ENCODE data around the gene SH3BP4.

SH3BP4 gene

GRCh38 chr2:235009081-235009480, 57.3 kb downstream of the SH3BP4 start:
- no peak overlapping the region for H2BK5ac ChIP-seq (ENCODE audit: low read depth, low read length, poor library complexity, severe bottlenecking)
- H3K4me1 ChIP-seq (ENCODE audit: control insufficient read depth, insufficient read depth, low read depth, low read length), result peaks cover 63% of the 10 kb centered on the region
- no peak overlapping the region for H2AFZ ChIP-seq (ENCODE audit: low read depth, low read length)
- H4K8ac ChIP-seq (ENCODE audit: low read length), result no peak overlapping the region
- no peaks in the 10 kb centered on the region for H3K27me3 ChIP-seq (ENCODE audit: control insufficient read depth in 1 of 2, insufficient read depth in 1 of 2, low read length in 2 of 2)
- H3K4ac ChIP-seq (ENCODE audit: low read depth in 1 of 2, low read length in 2 of 2), result no peak overlapping the region
- H3K4me2 ChIP-seq (ENCODE audit: low read length, poor library complexity, severe bottlenecking), result no peak overlapping the region
- H3K79me1 ChIP-seq (replicated peaks; ENCODE audit: low read length, poor library complexity, severe bottlenecking), result no peaks in the 10 kb centered on the region
- H2BK12ac ChIP-seq (ENCODE audit: low read length in 2 of 2), result no peak overlapping the region
- no peak overlapping the region for H3K9ac ChIP-seq (ENCODE audit: low read length)
- H3K4me3 ChIP-seq (ENCODE audit: insufficient read depth in 1 of 2, low read depth in 1 of 2, low read length in 2 of 2), result no peak overlapping the region
- 94% methylated on average over 5 of the region's 6 CpGs for WGBS
- peak overlapping the region; percentile 56 for H3K27ac ChIP-seq (ENCODE audit: low read length, poor library complexity, severe bottlenecking)
- DNase-seq, result no peak
- no peak overlapping the region for H3K23ac ChIP-seq (ENCODE audit: low read length in 2 of 2)
- no peak overlapping the region for H2BK15ac ChIP-seq (ENCODE audit: low read depth, poor library complexity, severe bottlenecking)
- no peak overlapping the region for H3K14ac ChIP-seq (ENCODE audit: low read length in 2 of 2)
- H3K36me3 ChIP-seq (ENCODE audit: control insufficient read depth in 1 of 2, insufficient read depth in 2 of 2, low read depth in 1 of 2, low read length in 2 of 2), result peaks cover 14 to 58% of the 10 kb centered on the region in 2 experiments
- no peak overlapping the region for H4K91ac ChIP-seq (ENCODE audit: low read length)
- no peak overlapping the region for H3K18ac ChIP-seq (ENCODE audit: low read depth in 1 of 2, low read length in 2 of 2)
- no peaks in the 10 kb centered on the region for H3K9me3 ChIP-seq (ENCODE audit: control insufficient read depth, low read length)
- no peak overlapping the region for H2AK5ac ChIP-seq (ENCODE audit: low read length, severe bottlenecking)
- no peak overlapping the region for H2BK120ac ChIP-seq (ENCODE audit: low read depth, low read length)

GRCh38 chr2:235010117-235010714, 58.4 kb downstream of the SH3BP4 start:
- Histone ChIP-seq H2BK15ac (ENCODE audit: low read depth, poor library complexity, severe bottlenecking) (peak overlapping the region; percentile 18), H3K23ac (ENCODE audit: low read length in 2 of 2) (no peak overlapping the region), H3K27me3 (ENCODE audit: control insufficient read depth in 1 of 2, insufficient read depth in 1 of 2, low read length in 2 of 2) (no peaks in the 10 kb centered on the region), H3K4me2 (ENCODE audit: low read length, poor library complexity, severe bottlenecking) (no peak overlapping the region), H3K9me3 (ENCODE audit: control insufficient read depth, low read length) (no peaks in the 10 kb centered on the region), H4K91ac (ENCODE audit: low read length) (no peak overlapping the region), H2BK5ac (ENCODE audit: low read depth, low read length, poor library complexity, severe bottlenecking) (no peak overlapping the region), H3K18ac (ENCODE audit: low read depth in 1 of 2, low read length in 2 of 2) (no peak overlapping the region), H3K9ac (ENCODE audit: low read length) (no peak overlapping the region), H4K8ac (ENCODE audit: low read length) (no peak overlapping the region), H2BK120ac (ENCODE audit: low read depth, low read length) (no peak overlapping the region), H2AFZ (ENCODE audit: low read depth, low read length) (no peak overlapping the region), H3K4ac (ENCODE audit: low read depth in 1 of 2, low read length in 2 of 2) (no peak overlapping the region), H3K14ac (ENCODE audit: low read length in 2 of 2) (no peak overlapping the region), H3K4me1 (ENCODE audit: control insufficient read depth, insufficient read depth, low read depth, low read length) (peaks cover 60% of the 10 kb centered on the region), H3K27ac (ENCODE audit: low read length, poor library complexity, severe bottlenecking) (peak overlapping the region; percentile 12), H3K79me1 (replicated peaks; ENCODE audit: low read length, poor library complexity, severe bottlenecking) (no peaks in the 10 kb centered on the region), H3K4me3 (ENCODE audit: insufficient read depth in 1 of 2, low read depth in 1 of 2, low read length in 2 of 2) (no peak overlapping the region), H2BK12ac (ENCODE audit: low read length in 2 of 2) (no peak overlapping the region), H3K36me3 (ENCODE audit: control insufficient read depth in 1 of 2, insufficient read depth in 2 of 2, low read depth in 1 of 2, low read length in 2 of 2) (peaks cover 15 to 54% of the 10 kb centered on the region in 2 experiments), H2AK5ac (ENCODE audit: low read length, severe bottlenecking) (no peak overlapping the region)
- DNase-seq, result no peak
- WGBS, result 96% methylated on average over 6 of the region's 6 CpGs

- Histone ChIP-seq H3K4me2 (ENCODE audit: low read length, poor library complexity, severe bottlenecking) (no peak overlapping the region), H3K4ac (ENCODE audit: low read depth in 1 of 2, low read length in 2 of 2) (no peak overlapping the region), H2AK5ac (ENCODE audit: low read length, severe bottlenecking) (no peak overlapping the region), H4K8ac (ENCODE audit: low read length) (no peak overlapping the region), H3K27ac (ENCODE audit: low read length, poor library complexity, severe bottlenecking) (no peak overlapping the region), H3K9ac (ENCODE audit: low read length) (no peak overlapping the region), H4K91ac (ENCODE audit: low read length) (no peak overlapping the region), H3K9me3 (ENCODE audit: control insufficient read depth, low read length) (no peaks in the 10 kb centered on the region), H2BK5ac (ENCODE audit: low read depth, low read length, poor library complexity, severe bottlenecking) (no peak overlapping the region), H3K14ac (ENCODE audit: low read length in 2 of 2) (no peak overlapping the region), H2BK15ac (ENCODE audit: low read depth, poor library complexity, severe bottlenecking) (no peak overlapping the region), H2BK120ac (ENCODE audit: low read depth, low read length) (no peak overlapping the region), H3K79me1 (replicated peaks; ENCODE audit: low read length, poor library complexity, severe bottlenecking) (no peaks in the 10 kb centered on the region), H3K4me1 (ENCODE audit: control insufficient read depth, insufficient read depth, low read depth, low read length) (peaks cover 52% of the 10 kb centered on the region), H2AFZ (ENCODE audit: low read depth, low read length) (no peak overlapping the region), H3K18ac (ENCODE audit: low read depth in 1 of 2, low read length in 2 of 2) (no peak overlapping the region), H3K36me3 (ENCODE audit: control insufficient read depth in 1 of 2, insufficient read depth in 2 of 2, low read depth in 1 of 2, low read length in 2 of 2) (peaks cover 22 to 58% of the 10 kb centered on the region in 2 experiments), H2BK12ac (ENCODE audit: low read length in 2 of 2) (no peak overlapping the region), H3K23ac (ENCODE audit: low read length in 2 of 2) (no peak overlapping the region), H3K27me3 (ENCODE audit: control insufficient read depth in 1 of 2, insufficient read depth in 1 of 2, low read length in 2 of 2) (no peaks in the 10 kb centered on the region), H3K4me3 (ENCODE audit: insufficient read depth in 1 of 2, low read depth in 1 of 2, low read length in 2 of 2) (no peak overlapping the region)
- WGBS, result 74% methylated on average over 5 of the region's 5 CpGs
- no peak for DNase-seq
Observed at GRCh38 chr2:235011607-235011928, 59.8 kb downstream of the SH3BP4 start.

GRCh38 chr2:235011929-235012631, 60.3 kb downstream of the SH3BP4 start:
- Histone ChIP-seq H2BK12ac (ENCODE audit: low read length in 2 of 2) (no peak overlapping the region), H3K14ac (ENCODE audit: low read length in 2 of 2) (no peak overlapping the region), H4K91ac (ENCODE audit: low read length) (no peak overlapping the region), H3K27ac (ENCODE audit: low read length, poor library complexity, severe bottlenecking) (no peak overlapping the region), H3K18ac (ENCODE audit: low read depth in 1 of 2, low read length in 2 of 2) (no peak overlapping the region), H2BK5ac (ENCODE audit: low read depth, low read length, poor library complexity, severe bottlenecking) (no peak overlapping the region), H3K36me3 (ENCODE audit: control insufficient read depth in 1 of 2, insufficient read depth in 2 of 2, low read depth in 1 of 2, low read length in 2 of 2) (peaks cover 26 to 55% of the 10 kb centered on the region in 2 experiments), H3K4me1 (ENCODE audit: control insufficient read depth, insufficient read depth, low read depth, low read length) (peaks cover 47% of the 10 kb centered on the region), H3K79me1 (replicated peaks; ENCODE audit: low read length, poor library complexity, severe bottlenecking) (no peaks in the 10 kb centered on the region), H3K9ac (ENCODE audit: low read length) (no peak overlapping the region), H2BK120ac (ENCODE audit: low read depth, low read length) (no peak overlapping the region), H2AFZ (ENCODE audit: low read depth, low read length) (no peak overlapping the region), H2AK5ac (ENCODE audit: low read length, severe bottlenecking) (no peak overlapping the region), H3K9me3 (ENCODE audit: control insufficient read depth, low read length) (no peaks in the 10 kb centered on the region), H3K4ac (ENCODE audit: low read depth in 1 of 2, low read length in 2 of 2) (no peak overlapping the region), H4K8ac (ENCODE audit: low read length) (no peak overlapping the region), H3K4me3 (ENCODE audit: insufficient read depth in 1 of 2, low read depth in 1 of 2, low read length in 2 of 2) (no peak overlapping the region), H2BK15ac (ENCODE audit: low read depth, poor library complexity, severe bottlenecking) (no peak overlapping the region), H3K23ac (ENCODE audit: low read length in 2 of 2) (no peak overlapping the region), H3K27me3 (ENCODE audit: control insufficient read depth in 1 of 2, insufficient read depth in 1 of 2, low read length in 2 of 2) (no peaks in the 10 kb centered on the region), H3K4me2 (ENCODE audit: low read length, poor library complexity, severe bottlenecking) (no peak overlapping the region)
- WGBS, result 92% methylated on average over 15 of the region's 15 CpGs
- no peak for DNase-seq

Data from mesenchymal stem cell (in vitro differentiated cells and primary cell).